ENCODE results near the gene MYOCOS. TPM values are rescaled to one million over a fixed set of nuclear protein-coding genes. Genes with fewer than 3 reads are reported as not detected.
"Not testable (repeated sequence)": the region's sequence is repeated elsewhere in the genome, so short reads cannot be mapped to it uniquely, and the experiment has no call there.

MYOCOS gene
- total RNA-seq, 1 donor from 2014 or later, result not detected

GRCh38 chr1:171596119-171596518 lies 25.9 kb upstream of the MYOCOS start:
- peaks cover 9 to 26% (median 12%) of the 10 kb centered on the region in 3 donors for H3K36me3 ChIP-seq (ENCODE audit: control insufficient read depth in 3 of 3, insufficient read depth in 3 of 3, low read length in 3 of 3)
- H3K4me1 ChIP-seq (ENCODE audit: control insufficient read depth in 3 of 3, insufficient read depth in 3 of 3, low read length in 3 of 3), result no peaks in the 10 kb centered on the region
- no peak overlapping the region for H3K4me3 ChIP-seq (ENCODE audit: low read length in 3 of 3)
- no peaks in the 10 kb centered on the region for H3K9me3 ChIP-seq (ENCODE audit: control insufficient read depth in 3 of 3, low read length in 3 of 3)
- H3K9ac ChIP-seq (ENCODE audit: low read depth in 1 of 3, low read length in 3 of 3), result no peak overlapping the region
- H3K27me3 ChIP-seq (ENCODE audit: control insufficient read depth in 3 of 3, insufficient read depth in 3 of 3, low read length in 3 of 3), result no peaks in the 10 kb centered on the region
- no peak overlapping the region for H3K27ac ChIP-seq (ENCODE audit: low read depth, low read length)

DNA sequence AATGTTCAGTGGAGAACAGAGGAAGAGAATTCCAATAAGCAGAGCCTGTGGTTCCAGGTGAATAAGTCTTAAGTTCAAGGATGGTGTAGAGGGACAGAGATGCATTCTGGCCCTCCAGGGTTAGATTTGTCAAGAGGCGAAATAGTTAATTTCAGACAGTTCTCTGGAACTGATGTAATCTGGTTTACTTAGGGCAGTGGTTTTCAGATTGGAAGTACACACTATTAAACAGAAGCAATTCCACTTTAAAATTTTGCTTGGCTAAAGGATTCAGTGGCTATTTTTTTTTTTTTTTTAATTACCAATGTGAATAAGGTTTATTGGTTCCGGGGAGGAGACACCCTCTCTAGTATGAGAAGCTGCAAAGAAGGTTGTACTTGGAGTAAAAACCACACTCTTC lies 25.3 kb upstream of the MYOCOS start:
- H3K27me3 ChIP-seq (ENCODE audit: control insufficient read depth in 3 of 3, insufficient read depth in 3 of 3, low read length in 3 of 3), result no peaks in the 10 kb centered on the region
- H3K4me1 ChIP-seq (ENCODE audit: control insufficient read depth in 3 of 3, insufficient read depth in 3 of 3, low read length in 3 of 3), result no peaks in the 10 kb centered on the region
- no peak overlapping the region for H3K27ac ChIP-seq (ENCODE audit: low read depth, low read length)
- peaks cover 5 to 23% (median 7%) of the 10 kb centered on the region in 3 donors for H3K36me3 ChIP-seq (ENCODE audit: control insufficient read depth in 3 of 3, insufficient read depth in 3 of 3, low read length in 3 of 3)
- H3K9me3 ChIP-seq (ENCODE audit: control insufficient read depth in 3 of 3, low read length in 3 of 3), result no peaks in the 10 kb centered on the region
- H3K4me3 ChIP-seq (ENCODE audit: low read length in 3 of 3), result no peak overlapping the region
- no peak overlapping the region for H3K9ac ChIP-seq (ENCODE audit: low read depth in 1 of 3, low read length in 3 of 3)

DNA sequence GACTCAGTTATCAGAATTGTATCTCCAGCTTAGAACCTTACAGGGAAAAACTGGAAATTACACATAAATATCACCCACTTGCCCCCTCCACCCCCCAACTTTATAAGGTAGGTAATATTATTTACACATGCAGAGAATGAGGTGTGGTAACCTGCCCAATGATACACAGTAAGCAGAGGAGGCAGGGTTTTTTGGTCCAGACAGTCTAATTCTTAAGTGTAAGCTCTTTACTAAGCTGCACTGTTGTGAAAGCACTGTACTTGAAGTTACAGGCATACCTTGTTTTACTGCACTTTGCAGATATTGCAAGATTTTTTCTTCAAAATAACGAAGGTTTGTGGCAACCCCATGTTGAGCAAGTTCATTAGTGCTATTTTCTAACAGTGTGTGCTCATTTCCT lies 24.8 kb upstream of the MYOCOS start:
- no peak overlapping the region for H3K9ac ChIP-seq (ENCODE audit: low read depth in 1 of 3, low read length in 3 of 3)
- peaks cover under 1 to 18% (median 2%) of the 10 kb centered on the region in 3 donors for H3K36me3 ChIP-seq (ENCODE audit: control insufficient read depth in 3 of 3, insufficient read depth in 3 of 3, low read length in 3 of 3)
- no peaks in the 10 kb centered on the region for H3K4me1 ChIP-seq (ENCODE audit: control insufficient read depth in 3 of 3, insufficient read depth in 3 of 3, low read length in 3 of 3)
- no peaks in the 10 kb centered on the region for H3K27me3 ChIP-seq (ENCODE audit: control insufficient read depth in 3 of 3, insufficient read depth in 3 of 3, low read length in 3 of 3)
- H3K4me3 ChIP-seq (ENCODE audit: low read length in 3 of 3), result no peak overlapping the region
- H3K27ac ChIP-seq (ENCODE audit: low read depth, low read length), result no peak overlapping the region
- no peaks in the 10 kb centered on the region for H3K9me3 ChIP-seq (ENCODE audit: control insufficient read depth in 3 of 3, low read length in 3 of 3)

- H3K27me3 ChIP-seq (ENCODE audit: control insufficient read depth in 3 of 3, insufficient read depth in 3 of 3, low read length in 3 of 3); H3K9ac ChIP-seq (ENCODE audit: low read depth in 1 of 3, low read length in 3 of 3); H3K9me3 ChIP-seq (ENCODE audit: control insufficient read depth in 3 of 3, low read length in 3 of 3); H3K4me1 ChIP-seq (ENCODE audit: control insufficient read depth in 3 of 3, insufficient read depth in 3 of 3, low read length in 3 of 3); H3K4me3 ChIP-seq (ENCODE audit: low read length in 3 of 3); H3K27ac ChIP-seq (ENCODE audit: low read depth, low read length); H3K36me3 ChIP-seq (ENCODE audit: control insufficient read depth in 3 of 3, insufficient read depth in 3 of 3, low read length in 3 of 3): not testable (repeated sequence)
Observed at GRCh38 chr1:171600310-171600709, 21.7 kb upstream of the MYOCOS start.

DNA sequence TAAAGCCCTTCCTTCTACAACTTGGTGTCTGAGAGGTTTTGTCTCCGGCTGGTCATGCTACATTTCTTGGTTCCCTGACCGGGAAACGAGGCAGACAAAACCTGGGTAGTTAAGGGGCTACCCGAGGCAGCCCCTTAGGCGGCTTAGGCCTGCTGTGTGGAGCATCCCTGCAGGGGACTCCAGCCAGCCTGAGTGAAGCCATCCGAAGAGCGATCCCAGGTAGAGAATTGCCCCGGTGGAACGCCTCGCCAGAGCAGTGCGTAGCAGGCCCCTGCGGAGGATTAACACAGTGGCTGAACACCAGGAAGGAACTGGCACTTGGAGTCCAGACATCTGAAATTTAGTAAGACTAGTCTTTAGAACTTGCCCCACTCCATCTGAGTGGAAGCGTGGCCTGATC lies 21.2 kb upstream of the MYOCOS start:
- H3K27ac ChIP-seq (ENCODE audit: low read depth, low read length), result no peak overlapping the region
- H3K36me3 ChIP-seq (ENCODE audit: control insufficient read depth in 3 of 3, insufficient read depth in 3 of 3, low read length in 3 of 3), result peaks cover 0 to 5% (median 0%) of the 10 kb centered on the region in 3 donors
- no peaks in the 10 kb centered on the region for H3K9me3 ChIP-seq (ENCODE audit: control insufficient read depth in 3 of 3, low read length in 3 of 3)
- no peaks in the 10 kb centered on the region for H3K27me3 ChIP-seq (ENCODE audit: control insufficient read depth in 3 of 3, insufficient read depth in 3 of 3, low read length in 3 of 3)
- no peaks in the 10 kb centered on the region for H3K4me1 ChIP-seq (ENCODE audit: control insufficient read depth in 3 of 3, insufficient read depth in 3 of 3, low read length in 3 of 3)
- no peak overlapping the region for H3K9ac ChIP-seq (ENCODE audit: low read depth in 1 of 3, low read length in 3 of 3)
- no peak overlapping the region for H3K4me3 ChIP-seq (ENCODE audit: low read length in 3 of 3)

GRCh38 chr1:171603042-171603441 lies 19.0 kb upstream of the MYOCOS start:
- H3K9ac ChIP-seq (ENCODE audit: low read depth in 1 of 3, low read length in 3 of 3); H3K4me3 ChIP-seq (ENCODE audit: low read length in 3 of 3); H3K4me1 ChIP-seq (ENCODE audit: control insufficient read depth in 3 of 3, insufficient read depth in 3 of 3, low read length in 3 of 3); H3K27me3 ChIP-seq (ENCODE audit: control insufficient read depth in 3 of 3, insufficient read depth in 3 of 3, low read length in 3 of 3); H3K27ac ChIP-seq (ENCODE audit: low read depth, low read length); H3K9me3 ChIP-seq (ENCODE audit: control insufficient read depth in 3 of 3, low read length in 3 of 3); H3K36me3 ChIP-seq (ENCODE audit: control insufficient read depth in 3 of 3, insufficient read depth in 3 of 3, low read length in 3 of 3): not testable (repeated sequence)

- Histone ChIP-seq H3K36me3 (ENCODE audit: control insufficient read depth in 3 of 3, insufficient read depth in 3 of 3, low read length in 3 of 3) (no peaks in the 10 kb centered on the region), H3K9ac (ENCODE audit: low read depth in 1 of 3, low read length in 3 of 3) (no peak overlapping the region), H3K27me3 (ENCODE audit: control insufficient read depth in 3 of 3, insufficient read depth in 3 of 3, low read length in 3 of 3) (no peaks in the 10 kb centered on the region), H3K9me3 (ENCODE audit: control insufficient read depth in 3 of 3, low read length in 3 of 3) (no peaks in the 10 kb centered on the region), H3K4me1 (ENCODE audit: control insufficient read depth in 3 of 3, insufficient read depth in 3 of 3, low read length in 3 of 3) (no peaks in the 10 kb centered on the region), H3K4me3 (ENCODE audit: low read length in 3 of 3) (no peak overlapping the region), H3K27ac (ENCODE audit: low read depth, low read length) (no peak overlapping the region)
Observed at GRCh38 chr1:171606402-171606941, 15.6 kb upstream of the MYOCOS start.

DNA sequence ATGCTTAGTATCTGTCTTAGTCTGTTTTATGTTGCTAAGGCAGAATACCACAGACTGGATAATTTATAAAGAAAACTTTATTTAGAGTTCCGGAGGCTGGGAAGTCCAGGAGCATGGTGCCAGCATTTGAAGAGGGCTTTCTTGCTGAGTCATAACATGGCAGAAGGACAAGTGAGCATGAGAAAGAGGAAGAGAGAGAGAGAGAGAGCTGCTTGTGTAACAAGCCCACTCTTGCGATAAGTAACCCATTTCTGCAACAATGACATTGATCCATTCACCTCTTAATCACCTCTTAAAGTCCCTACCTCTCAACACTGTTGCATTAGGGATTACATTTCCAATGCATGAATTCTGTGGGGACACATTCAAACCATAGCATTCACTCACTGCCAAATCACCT lies 11.7 kb upstream of the MYOCOS start:
- no peaks in the 10 kb centered on the region for H3K9me3 ChIP-seq (ENCODE audit: control insufficient read depth in 3 of 3, low read length in 3 of 3)
- H3K36me3 ChIP-seq (ENCODE audit: control insufficient read depth in 3 of 3, insufficient read depth in 3 of 3, low read length in 3 of 3), result no peaks in the 10 kb centered on the region
- no peaks in the 10 kb centered on the region for H3K27me3 ChIP-seq (ENCODE audit: control insufficient read depth in 3 of 3, insufficient read depth in 3 of 3, low read length in 3 of 3)
- no peak overlapping the region for H3K9ac ChIP-seq (ENCODE audit: low read depth in 1 of 3, low read length in 3 of 3)
- no peak overlapping the region for H3K27ac ChIP-seq (ENCODE audit: low read depth, low read length)
- no peak overlapping the region for H3K4me3 ChIP-seq (ENCODE audit: low read length in 3 of 3)
- no peaks in the 10 kb centered on the region for H3K4me1 ChIP-seq (ENCODE audit: control insufficient read depth in 3 of 3, insufficient read depth in 3 of 3, low read length in 3 of 3)

- H3K9ac ChIP-seq (ENCODE audit: low read depth in 1 of 3, low read length in 3 of 3), result no peak overlapping the region
- no peaks in the 10 kb centered on the region for H3K36me3 ChIP-seq (ENCODE audit: control insufficient read depth in 3 of 3, insufficient read depth in 3 of 3, low read length in 3 of 3)
- H3K9me3 ChIP-seq (ENCODE audit: control insufficient read depth in 3 of 3, low read length in 3 of 3), result no peaks in the 10 kb centered on the region
- no peak overlapping the region for H3K27ac ChIP-seq (ENCODE audit: low read depth, low read length)
- no peaks in the 10 kb centered on the region for H3K27me3 ChIP-seq (ENCODE audit: control insufficient read depth in 3 of 3, insufficient read depth in 3 of 3, low read length in 3 of 3)
- H3K4me1 ChIP-seq (ENCODE audit: control insufficient read depth in 3 of 3, insufficient read depth in 3 of 3, low read length in 3 of 3), result no peaks in the 10 kb centered on the region
- no peak overlapping the region for H3K4me3 ChIP-seq (ENCODE audit: low read length in 3 of 3)
Observed at GRCh38 chr1:171611306-171611705, 10.7 kb upstream of the MYOCOS start.

DNA sequence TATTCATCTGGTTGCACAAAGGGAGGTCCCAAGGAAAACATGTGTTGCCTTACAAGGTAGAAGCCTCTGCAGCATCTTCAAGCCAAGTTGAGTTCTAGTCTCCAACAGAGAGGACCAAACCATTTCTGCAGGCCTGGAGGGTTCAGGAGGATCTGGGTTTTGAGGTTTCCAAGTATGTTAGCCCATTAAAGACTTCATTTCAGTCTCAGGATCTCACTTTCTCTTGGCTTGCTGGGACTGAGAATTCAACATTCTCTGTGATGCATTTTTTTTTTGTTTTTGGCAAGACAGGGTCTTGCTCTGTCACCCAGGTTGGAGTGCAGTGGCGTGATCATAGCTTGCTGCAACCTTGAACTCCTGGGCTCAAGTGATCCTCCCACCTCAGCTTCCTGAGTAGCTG lies 8.8 kb upstream of the MYOCOS start:
- Histone ChIP-seq H3K27ac (ENCODE audit: low read depth, low read length) (no peak overlapping the region), H3K4me1 (ENCODE audit: control insufficient read depth in 3 of 3, insufficient read depth in 3 of 3, low read length in 3 of 3) (no peaks in the 10 kb centered on the region), H3K9ac (ENCODE audit: low read depth in 1 of 3, low read length in 3 of 3) (no peak overlapping the region), H3K36me3 (ENCODE audit: control insufficient read depth in 3 of 3, insufficient read depth in 3 of 3, low read length in 3 of 3) (no peaks in the 10 kb centered on the region), H3K9me3 (ENCODE audit: control insufficient read depth in 3 of 3, low read length in 3 of 3) (no peaks in the 10 kb centered on the region), H3K27me3 (ENCODE audit: control insufficient read depth in 3 of 3, insufficient read depth in 3 of 3, low read length in 3 of 3) (no peaks in the 10 kb centered on the region), H3K4me3 (ENCODE audit: low read length in 3 of 3) (no peak overlapping the region)
